ENCODE data around the gene TMEM143.

DNA sequence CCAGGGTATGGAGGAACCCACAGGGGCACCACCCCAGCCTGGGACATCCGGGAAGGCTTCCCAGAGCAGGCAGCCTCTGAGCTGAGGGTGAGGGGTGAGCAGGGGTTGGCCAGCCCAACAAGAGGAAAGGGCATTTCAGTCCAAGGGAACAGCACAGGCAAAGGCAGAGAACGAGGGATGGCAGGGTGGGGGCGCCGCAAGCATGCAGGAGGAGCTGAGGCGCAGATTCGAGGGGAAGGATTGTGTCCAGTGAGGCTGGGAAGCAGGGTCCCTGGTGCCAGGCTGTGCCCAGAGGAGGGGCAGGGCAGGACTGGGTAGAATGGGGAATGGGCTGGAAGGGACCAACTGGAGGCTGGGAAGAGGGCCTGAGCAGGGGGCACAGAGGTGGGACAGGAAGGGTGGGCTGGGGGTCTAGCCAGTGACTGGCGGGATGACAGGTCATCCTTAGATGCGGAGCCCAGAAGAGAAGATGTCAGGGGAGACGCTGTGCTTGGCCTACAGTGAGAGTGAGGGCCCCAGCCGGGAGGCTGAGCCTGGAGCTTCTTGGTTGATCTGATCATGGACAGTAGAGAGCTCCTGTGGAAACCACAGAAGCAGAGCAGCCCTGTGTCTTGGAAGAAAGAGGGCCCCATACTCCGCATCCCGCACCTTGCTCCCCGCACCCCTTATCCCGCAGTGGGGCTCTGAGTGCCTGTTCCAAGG lies 24.8 kb downstream of the TMEM143 start:
- TF ChIP-seq POLR2A (IDR thresholded peaks at IDR 0.05; ENCODE audit: low read depth, low read length) (no peak), CTCF (IDR thresholded peaks at IDR 0.05; ENCODE audit: extremely low read depth in 1 of 2, insufficient read depth in 1 of 2, low read depth in 1 of 2, low read length in 2 of 2) (no peak), POLR2AphosphoS5 (IDR thresholded peaks at IDR 0.05; ENCODE audit: insufficient read depth, low read depth, low read length) (no peak), MYC (IDR thresholded peaks at IDR 0.05; ENCODE audit: low read depth, low read length) (no peak), MAX (IDR thresholded peaks at IDR 0.05; ENCODE audit: insufficient read depth, insufficient read length) (no peak)
